NOMO-1 treated with DMSO at 0.1 percent for 48 hours (cell line): ENCODE measurements around the gene SMYD3.
A peak's percentile ranks its signal among the peaks of the same experiment; 100 is the strongest.

Experiments
- DNase-seq: peaks from one replicate; lab custom pipeline; 2025; ENCODE audit not compliant: unreplicated experiment; lab: John Stamatoyannopoulos, UW

SMYD3 gene

GRCh38 chr1:246001837-246002230 is 505.2 kb downstream of the SMYD3 start:
- no peak for DNase-seq

GRCh38 chr1:246001142-246001836 is 505.8 kb downstream of the SMYD3 start:
- peak; percentile 22 for DNase-seq

- no peak for DNase-seq
Measured at GRCh38 chr1:246000638-246001015, 506.5 kb downstream of the SMYD3 start.

- DNase-seq = peak; percentile 86
Measured at GRCh38 chr1:245999697-246000637, 507.1 kb downstream of the SMYD3 start.

- no peak for DNase-seq
Measured at GRCh38 chr1:245997471-245998258, 509.4 kb downstream of the SMYD3 start.

GRCh38 chr1:245996811-245997210 is 510.3 kb downstream of the SMYD3 start:
- DNase-seq = no peak

- no peak for DNase-seq
Measured at GRCh38 chr1:245995474-245995873, 511.6 kb downstream of the SMYD3 start.

GRCh38 chr1:245991266-245991665 is 515.8 kb downstream of the SMYD3 start:
- no peak for DNase-seq

GRCh38 chr1:245990315-245991022 is 516.6 kb downstream of the SMYD3 start:
- DNase-seq = peak; percentile 79

GRCh38 chr1:245988393-245989078 is 518.5 kb downstream of the SMYD3 start:
- no peak for DNase-seq

GRCh38 chr1:245987997-245988392 is 519.1 kb downstream of the SMYD3 start:
- DNase-seq = no peak

- DNase-seq = no peak
Measured at GRCh38 chr1:245987577-245987976, 519.5 kb downstream of the SMYD3 start.

- no peak for DNase-seq
Measured at GRCh38 chr1:245987219-245987545, 519.9 kb downstream of the SMYD3 start.

- DNase-seq = no peak
Measured at GRCh38 chr1:245986404-245987218, 520.5 kb downstream of the SMYD3 start.

- DNase-seq = no peak
Measured at GRCh38 chr1:245984390-245985155, 522.5 kb downstream of the SMYD3 start.

GRCh38 chr1:245983294-245983967 is 523.6 kb downstream of the SMYD3 start:
- DNase-seq = no peak

- DNase-seq = no peak
Measured at GRCh38 chr1:245979589-245979988, 527.5 kb downstream of the SMYD3 start.

- DNase-seq = no peak
Measured at GRCh38 chr1:245978915-245979314, 528.2 kb downstream of the SMYD3 start.
